K562 treated with DMSO at 1 percent for 4 hours (cell line): Measurements from ENCODE around the gene MOB1A. TPM values are rescaled to one million over a fixed set of nuclear protein-coding genes. Genes with fewer than 3 reads are reported as not detected.

ENCODE experiments used
- total RNA-seq: library from RNA; unstranded; fragments of 300-600 nt; gene quantifications from 2 replicates; pipeline ENCODE4 v1.2.3, GENCODE V29; 2022; ENCODE audit not compliant: insufficient read depth

Gene MOB1A
- total RNA-seq = 67.4 and 69.4 TPM in 2 replicates

DNA sequence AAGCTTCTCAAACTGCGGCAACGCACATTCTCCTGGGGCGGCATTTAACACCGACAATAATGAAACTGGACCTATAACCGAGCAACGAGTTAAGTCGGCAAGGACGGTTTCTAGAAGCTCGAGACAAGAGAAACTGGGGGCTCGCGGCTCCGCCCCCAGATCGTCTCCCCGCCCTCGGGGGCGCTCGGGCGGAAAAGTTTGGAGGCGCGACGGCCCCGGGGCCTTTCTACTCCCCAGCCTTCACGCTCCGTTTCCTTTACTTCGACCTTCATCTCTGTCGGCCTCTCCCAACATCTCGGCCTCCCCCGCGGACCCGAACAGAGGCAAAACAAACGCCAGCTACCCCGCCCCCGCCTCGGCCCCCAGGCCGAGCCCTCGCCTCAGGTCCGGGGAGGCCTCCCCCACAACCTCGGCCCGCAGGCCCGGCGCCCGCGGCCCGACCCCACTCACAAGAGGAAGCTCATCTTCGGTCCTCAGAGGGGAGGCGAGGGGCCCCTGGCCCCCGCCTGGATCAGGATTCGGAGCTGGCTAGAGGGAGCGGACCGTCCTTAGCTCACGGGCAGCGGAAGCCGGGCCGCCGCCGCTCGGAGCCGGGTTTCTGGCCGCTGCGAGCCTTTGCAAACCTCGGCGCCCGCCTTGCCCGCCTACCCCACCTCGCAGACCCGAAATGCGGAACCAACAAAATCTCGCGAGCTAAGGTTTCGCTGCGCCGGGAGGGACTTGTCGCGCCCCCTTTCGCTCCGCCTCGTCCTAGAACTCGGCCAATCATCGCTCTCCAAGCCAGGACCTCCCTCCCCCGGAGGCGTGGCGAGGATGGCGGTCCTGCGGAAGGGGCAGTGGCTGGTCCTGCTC lies at the start of gene MOB1A:
MOB1A (minus strand) TSS at position 669 of the 852 bp plus-strand sequence; CDS start at position 464, 205 bp downstream.

GRCh38 chr2:74198461-74199274 lies 20.0 kb upstream of the MOB1A start, which contains the start of gene MTHFD2:
Gene MTHFD2 (plus strand): TSS chr2:74198615. CDS start chr2:74198642, 27 bp downstream.

GRCh38 chr2:74147727-74148456 lies 30.8 kb downstream of the MOB1A start, which contains the start of gene BOLA3:
Gene BOLA3 (minus strand): TSS chr2:74147912. CDS start chr2:74147874, 38 bp downstream.

Other genes starting within 250 kb of the MOB1A start
- gene TET3, start 194.0 kb downstream of the MOB1A start, total RNA-seq = 8.2 and 12.1 TPM in 2 replicates
- 67.8 and 96.8 TPM in 2 replicates for gene BOLA3, start 31.0 kb downstream of the MOB1A start, total RNA-seq
- gene MTHFD2, start 19.7 kb upstream of the MOB1A start, total RNA-seq = 263 and 273 TPM in 2 replicates
- gene SLC4A5, start 164.5 kb upstream of the MOB1A start, total RNA-seq = 0.18 and 0.19 TPM in 2 replicates
- gene DCTN1, start 201.4 kb upstream of the MOB1A start, total RNA-seq = 51.5 and 62.4 TPM in 2 replicates
- 1.9 TPM in 1 of 2 replicates, not detected in the other for gene C2orf81, start 242.7 kb upstream of the MOB1A start, total RNA-seq
- gene WDR54, start 242.9 kb upstream of the MOB1A start, total RNA-seq = 5.0 and 9.9 TPM in 2 replicates